ENCODE measurements around the gene FNIP1.

The FNIP1 gene

GRCh38 chr5:131640043-131640856 is 156.6 kb downstream of the FNIP1 start:
- no peak for TF ChIP-seq Cebpa-rat (IDR thresholded peaks at IDR 0.05)
- Histone ChIP-seq H3K27me3 (no peaks in the 10 kb centered on the region), H4K20me1 (no peaks in the 10 kb centered on the region), H3K27ac (peak overlapping the region in 6 of 11 experiments; percentile 8 to 51 (median 43); a peak in 11 of 22 replicates), H3K4me2 (peak overlapping the region in 9 of 11 experiments; percentile 2 to 52 (median 26); a peak in 13 of 22 replicates), H3K9ac (peak overlapping the region in 3 of 11 experiments; percentile 35 to 48 (median 40); a peak in 3 of 22 replicates), H3K4me1 (peaks cover 28 to 44% (median 38%) of the 10 kb centered on the region in 10 experiments), H3K9me3 (replicated peaks in 1 of 11) (no peaks in the 10 kb centered on the region; a peak in 1 of 22 replicates), H3K4me3 (no peak overlapping the region), H3K36me3 (peaks cover 18 to 41% (median 28%) of the 10 kb centered on the region in 11 experiments)

- Histone ChIP-seq H3K4me1 (peaks cover 28 to 44% (median 38%) of the 10 kb centered on the region in 10 experiments), H3K27me3 (no peaks in the 10 kb centered on the region), H3K9me3 (replicated peaks in 1 of 11) (no peaks in the 10 kb centered on the region), H3K36me3 (peaks cover 7 to 30% (median 17%) of the 10 kb centered on the region in 11 experiments; a peak in 19 of 22 replicates), H3K4me3 (no peak overlapping the region), H3K27ac (no peak overlapping the region), H3K9ac (no peak overlapping the region), H4K20me1 (peaks cover 0 to 3% (median 0%) of the 10 kb centered on the region in 11 experiments; a peak in 5 of 22 replicates), H3K4me2 (no peak overlapping the region; a peak in 1 of 22 replicates)
- TF ChIP-seq Cebpa-rat (IDR thresholded peaks at IDR 0.05) = no peak
These were observed 157.7 kb downstream of the FNIP1 start for GRCh38 chr5:131639148-131639547.

GRCh38 chr5:131637694-131638093 is 159.1 kb downstream of the FNIP1 start:
- no peak overlapping the region for H3K9ac ChIP-seq
- no peaks in the 10 kb centered on the region for H3K9me3 ChIP-seq (replicated peaks in 1 of 11)
- no peak overlapping the region for H3K4me3 ChIP-seq
- peak overlapping the region in 10 of 11 experiments; percentile 94 to 100 (median 98); a peak in 18 of 22 replicates for H3K27ac ChIP-seq
- H3K4me2 ChIP-seq = peak overlapping the region in 10 of 11 experiments; percentile 28 to 94 (median 89); a peak in 16 of 22 replicates
- peaks cover 4 to 23% (median 7%) of the 10 kb centered on the region in 11 experiments; a peak in 12 of 22 replicates for H3K36me3 ChIP-seq
- H4K20me1 ChIP-seq = peaks cover 0 to 17% (median 10%) of the 10 kb centered on the region in 11 experiments; a peak in 13 of 22 replicates
- no peaks in the 10 kb centered on the region for H3K27me3 ChIP-seq
- TF ChIP-seq Cebpa-rat (IDR thresholded peaks at IDR 0.05) = no peak
- peaks cover 37 to 57% (median 50%) of the 10 kb centered on the region in 10 experiments for H3K4me1 ChIP-seq

- Histone ChIP-seq H3K27me3 (no peaks in the 10 kb centered on the region), H3K36me3 (peaks cover 0 to 25% (median 6%) of the 10 kb centered on the region in 11 experiments; a peak in 7 of 22 replicates), H3K4me3 (peak overlapping the region; percentile 58 to 85 (median 78)), H3K27ac (peak overlapping the region; percentile 94 to 100 (median 99)), H3K4me2 (peak overlapping the region; percentile 76 to 94 (median 88)), H3K9ac (peak overlapping the region; percentile 88 to 99 (median 96)), H3K4me1 (peaks cover 53 to 72% (median 65%) of the 10 kb centered on the region in 10 experiments), H3K9me3 (replicated peaks in 1 of 11) (no peaks in the 10 kb centered on the region), H4K20me1 (peaks cover 6 to 34% (median 26%) of the 10 kb centered on the region in 11 experiments; a peak in 17 of 22 replicates)
- 0 out of 22 replicates have a peak, but pooled peaks of 1 of the 11 experiments have one; percentile 6 for TF ChIP-seq Cebpa-rat (IDR thresholded peaks at IDR 0.05)
These were observed 160.9 kb downstream of the FNIP1 start for GRCh38 chr5:131635684-131636572.

GRCh38 chr5:131634996-131635683 is 161.7 kb downstream of the FNIP1 start, which contains the start of gene RAPGEF6:
Gene RAPGEF6, minus strand, starts transcription at chr5:131635229. Its CDS starts 199 bp downstream, at chr5:131635030.
- H3K9ac ChIP-seq = peak within 1 kb of the TSS; percentile 88 to 99 (median 96)
- peaks cover 10 to 42% (median 30%) of the 10 kb centered on the region in 11 experiments; a peak in 18 of 22 replicates for H4K20me1 ChIP-seq
- peak within 1 kb of the TSS; percentile 68 to 95 (median 81) for H3K4me3 ChIP-seq
- TF ChIP-seq Cebpa-rat (IDR thresholded peaks at IDR 0.05) = 0 out of 22 replicates have a peak, but pooled peaks of 1 of the 11 experiments have one; percentile 5
- no peaks in the 10 kb centered on the region for H3K9me3 ChIP-seq (replicated peaks in 1 of 11)
- peaks cover 0 to 25% (median 6%) of the 10 kb centered on the region in 11 experiments; a peak in 7 of 22 replicates for H3K36me3 ChIP-seq
- peak within 1 kb of the TSS; percentile 85 to 96 (median 90) for H3K4me2 ChIP-seq
- H3K27ac ChIP-seq = peak within 1 kb of the TSS; percentile 94 to 100 (median 99)
- H3K27me3 ChIP-seq = no peaks in the 10 kb centered on the region
- peaks cover 51 to 72% (median 64%) of the 10 kb centered on the region in 10 experiments for H3K4me1 ChIP-seq

GRCh38 chr5:131634666-131634995 is 162.2 kb downstream of the FNIP1 start:
- peaks cover 0 to under 1% (median 0%) of the 10 kb centered on the region in 11 experiments; a peak in 5 of 22 replicates for H3K9me3 ChIP-seq (replicated peaks in 1 of 11)
- H3K9ac ChIP-seq = peak overlapping the region; percentile 88 to 99 (median 96)
- no peaks in the 10 kb centered on the region for H3K27me3 ChIP-seq
- peaks cover 47 to 71% (median 67%) of the 10 kb centered on the region in 10 experiments for H3K4me1 ChIP-seq
- TF ChIP-seq Cebpa-rat (IDR thresholded peaks at IDR 0.05) = no peak
- H3K36me3 ChIP-seq = peaks cover 0 to 29% (median 7%) of the 10 kb centered on the region in 11 experiments; a peak in 11 of 22 replicates
- peak overlapping the region; percentile 80 to 96 (median 86) for H3K4me2 ChIP-seq
- peaks cover 10 to 47% (median 35%) of the 10 kb centered on the region in 11 experiments; a peak in 18 of 22 replicates for H4K20me1 ChIP-seq
- peak overlapping the region; percentile 68 to 95 (median 81) for H3K4me3 ChIP-seq
- H3K27ac ChIP-seq = peak overlapping the region; percentile 85 to 100 (median 98)

GRCh38 chr5:131634238-131634637 is 162.6 kb downstream of the FNIP1 start:
- H3K4me3 ChIP-seq = peak overlapping the region; percentile 68 to 95 (median 81)
- TF ChIP-seq Cebpa-rat (IDR thresholded peaks at IDR 0.05) = no peak
- peaks cover 46 to 73% (median 68%) of the 10 kb centered on the region in 10 experiments for H3K4me1 ChIP-seq
- H3K4me2 ChIP-seq = peak overlapping the region; percentile 80 to 96 (median 86)
- peaks cover 0 to 33% (median 11%) of the 10 kb centered on the region in 11 experiments; a peak in 18 of 22 replicates for H3K36me3 ChIP-seq
- H3K9ac ChIP-seq = peak overlapping the region; percentile 88 to 99 (median 96)
- peaks cover 0 to 5% (median 4%) of the 10 kb centered on the region in 11 experiments; a peak in 12 of 22 replicates for H3K9me3 ChIP-seq (replicated peaks in 1 of 11)
- H3K27me3 ChIP-seq = no peaks in the 10 kb centered on the region
- H3K27ac ChIP-seq = peak overlapping the region; percentile 85 to 100 (median 98)
- peaks cover 10 to 51% (median 39%) of the 10 kb centered on the region in 11 experiments; a peak in 18 of 22 replicates for H4K20me1 ChIP-seq
